Activated T-helper 9 cell treated with anti-CD3 and anti-CD28 coated beads, Interleukin-2, amount 50 U/mL, for 16 hours (primary cell): Measurements from ENCODE around the gene CEACAM20.
"Not testable (repeated sequence)": the region's sequence is repeated elsewhere in the genome, so short reads cannot be mapped to it uniquely, and the experiment has no call there.

Experiments used
- DNase-seq: peaks from one replicate; pipeline ENCODE4 v3.0.0-alpha.2; 2020; ENCODE audit warnings: low read depth

The CEACAM20 gene

GRCh38 chr19:44476559-44477408 is 52.7 kb downstream of the CEACAM20 start:
- DNase-seq: no peak

GRCh38 chr19:44468730-44469129 is 60.7 kb downstream of the CEACAM20 start:
- DNase-seq: not testable (repeated sequence)

GRCh38 chr19:44462600-44463286 is 66.7 kb downstream of the CEACAM20 start:
- DNase-seq: not testable (repeated sequence)
